ENCODE results near the gene ZNHIT2. TPM values are rescaled to one million over a fixed set of nuclear protein-coding genes. Genes with fewer than 3 reads are reported as not detected.
"Not testable (repeated sequence)": the region's sequence is repeated elsewhere in the genome, so short reads cannot be mapped to it uniquely, and the experiment has no call there.

Gene ZNHIT2
- 10 to 100 TPM; 15.5 to 25.8 (median 23.9) TPM for polyA plus RNA-seq

DNA sequence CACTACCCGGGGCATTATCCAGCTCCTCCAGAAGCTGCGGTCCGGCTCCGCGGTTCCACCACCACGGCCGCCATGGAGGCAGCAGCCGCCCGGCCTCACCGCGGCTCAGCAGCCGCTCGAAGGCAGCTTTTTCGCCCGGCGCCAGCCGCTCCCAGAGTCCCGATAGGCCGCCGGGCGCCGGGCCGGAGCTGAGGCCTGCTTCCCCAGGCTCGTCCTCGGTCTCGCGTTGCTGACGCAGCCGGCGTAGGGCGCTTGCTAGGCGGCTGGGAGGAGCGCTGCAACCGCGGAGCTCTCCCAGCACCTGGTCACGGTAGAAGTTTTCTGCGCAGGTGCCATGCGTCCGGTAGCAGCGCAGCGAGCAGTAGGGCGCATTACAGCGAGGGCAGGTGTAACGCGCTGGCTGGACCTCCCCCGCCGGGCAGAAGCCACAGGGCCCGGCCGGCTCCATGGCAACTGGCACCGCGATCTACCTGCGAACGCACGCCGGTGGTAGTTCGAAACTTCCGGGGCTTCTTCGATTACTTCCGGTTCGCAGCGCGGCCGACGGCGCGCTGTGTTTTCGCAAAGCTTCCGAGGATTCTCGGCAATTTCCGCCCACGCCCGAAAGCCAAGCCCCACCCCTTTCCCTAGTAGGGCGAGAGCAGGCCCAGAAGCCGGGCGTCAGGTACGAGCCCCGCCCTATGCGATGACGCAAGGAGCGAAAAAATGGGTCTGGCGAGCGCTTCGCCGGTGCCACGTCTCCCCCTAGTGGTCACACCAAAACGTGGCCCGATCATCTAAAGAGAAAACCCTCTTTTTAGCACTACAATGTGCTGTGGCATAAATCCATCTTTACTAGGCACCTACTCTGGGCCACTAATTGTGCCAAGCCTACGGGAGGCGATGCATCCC, at the start of gene ZNHIT2:
Gene ZNHIT2, minus strand, starts transcription at position 496 of the 891 bp plus-strand sequence. Its CDS starts 48 bp downstream, at position 448.
- Mint-ChIP-seq H3K4me3 (peak within 1 kb of the TSS; percentile 86 to 90 (median 88)), H3K4me1 (peaks cover 52 to 59% of the 10 kb centered on the region in 2 donors), H3K27me3 (ENCODE audit: low read depth in 3 of 3) (peaks cover 16 to 24% (median 17%) of the 10 kb centered on the region in 3 donors)

DNA sequence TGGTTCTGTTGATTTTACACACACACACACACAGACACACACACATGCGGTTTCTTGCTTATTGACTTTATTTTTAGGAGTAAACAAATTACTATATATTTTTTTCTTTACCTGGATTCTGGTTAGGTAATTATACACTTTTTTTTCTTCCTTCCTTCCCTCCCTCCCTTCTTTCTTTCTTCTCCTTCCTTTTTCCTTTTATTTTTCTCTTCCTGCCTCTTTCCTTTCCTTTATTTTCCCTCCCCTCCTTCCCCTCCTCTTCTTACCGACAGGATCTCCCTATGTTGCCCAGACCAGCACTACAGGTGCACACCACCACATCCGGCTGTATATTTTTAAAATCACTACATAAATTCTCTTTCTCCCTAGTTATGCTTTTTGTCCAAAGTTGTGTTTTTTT, 49.4 kb upstream of the ZNHIT2 start:
- Mint-ChIP-seq H3K9me3 (no peaks in the 10 kb centered on the region), H3K4me3 (no peak overlapping the region), H3K4me1 (peaks cover 13 to 17% of the 10 kb centered on the region in 2 donors), H3K36me3 (no peaks in the 10 kb centered on the region), H3K27ac (no peak overlapping the region), H3K27me3 (ENCODE audit: low read depth in 3 of 3) (peaks cover 0 to 5% (median 5%) of the 10 kb centered on the region in 3 donors)
- DNase-seq = no peak

More for the DNA sequence above, at the start of gene ZNHIT2:
- Mint-ChIP-seq H3K36me3 (peaks cover 3 to 17% (median 9%) of the 10 kb centered on the region in 3 donors), H3K9me3 (no peaks in the 10 kb centered on the region), H3K27ac (peak within 1 kb of the TSS; percentile 87 to 99 (median 95))
- DNase-seq = peak; percentile 100

DNA sequence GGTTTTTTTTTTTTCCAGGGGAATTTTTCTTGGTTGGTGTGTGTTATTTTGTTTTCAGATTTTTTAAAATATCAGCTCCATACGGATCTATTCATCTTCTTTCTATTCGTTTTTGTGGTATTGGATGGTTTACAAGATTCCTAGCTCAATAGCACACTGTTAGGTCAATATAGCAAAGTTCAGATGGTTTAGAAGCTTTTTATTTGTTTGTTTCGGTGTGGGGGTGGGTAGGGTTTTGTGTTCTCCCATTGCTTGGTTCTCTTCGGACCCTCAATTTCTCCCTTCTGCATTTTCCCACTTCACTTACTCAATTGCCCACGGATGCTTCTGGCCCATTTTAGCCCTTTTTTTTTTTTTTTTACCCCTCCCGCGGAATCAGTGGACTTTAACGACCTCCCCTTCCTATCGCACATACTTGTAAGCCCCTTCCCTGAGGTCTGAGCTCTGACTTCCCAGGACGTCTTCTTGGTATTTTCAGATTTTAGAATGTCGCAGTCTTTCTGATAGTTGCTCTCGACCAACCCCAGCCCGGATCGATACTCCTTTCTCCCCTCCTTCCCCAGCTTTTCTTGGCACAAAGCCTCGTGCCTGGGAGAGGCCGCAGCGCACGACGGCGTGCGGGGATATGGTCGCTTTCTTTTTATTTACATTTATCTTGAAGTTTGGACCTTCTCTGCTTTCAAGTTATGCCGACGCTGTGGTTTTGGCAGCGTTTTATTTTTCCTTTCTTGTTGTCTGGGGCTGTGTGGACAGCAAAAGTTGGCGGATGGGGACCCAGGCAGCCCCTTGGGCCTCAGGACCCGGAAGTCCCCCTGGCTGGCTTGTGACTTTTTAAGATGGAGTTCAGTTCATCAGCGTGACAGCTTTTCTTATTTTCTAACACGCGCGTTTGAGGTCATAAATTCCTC, 48.2 kb upstream of the ZNHIT2 start:
- no peak for DNase-seq
- Mint-ChIP-seq H3K4me1 (peaks cover 13 to 17% of the 10 kb centered on the region in 2 donors), H3K36me3 (no peaks in the 10 kb centered on the region), H3K27ac (no peak overlapping the region), H3K4me3 (no peak overlapping the region), H3K9me3 (no peaks in the 10 kb centered on the region), H3K27me3 (ENCODE audit: low read depth in 3 of 3) (peaks cover 2 to 5% (median 5%) of the 10 kb centered on the region in 3 donors)

DNA sequence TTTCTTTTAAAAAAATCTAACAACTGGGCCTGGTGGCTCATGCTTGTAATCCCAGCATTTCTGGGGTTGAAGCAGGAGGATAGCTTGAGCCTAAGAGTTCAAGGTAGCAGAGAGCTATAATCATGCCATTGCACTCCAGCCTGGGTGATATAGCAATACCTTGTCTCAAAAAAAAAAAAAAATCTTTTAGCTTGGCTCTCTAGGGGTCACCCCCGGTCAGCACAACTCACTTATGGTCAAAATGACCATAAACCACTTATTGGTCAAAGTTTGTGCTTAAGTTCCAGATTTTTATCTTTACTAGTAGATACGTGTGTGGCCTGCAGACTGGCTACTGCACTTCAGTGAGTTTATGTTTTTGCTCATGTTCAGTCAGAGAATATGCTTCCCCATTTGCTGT, 46.2 kb upstream of the ZNHIT2 start:
- no peak for DNase-seq
- Mint-ChIP-seq H3K27ac (no peak overlapping the region), H3K36me3 (no peaks in the 10 kb centered on the region), H3K4me1 (peaks cover 3 to 5% of the 10 kb centered on the region in 2 donors), H3K27me3 (ENCODE audit: low read depth in 3 of 3) (peaks cover 2 to 5% (median 2%) of the 10 kb centered on the region in 3 donors), H3K4me3 (no peak overlapping the region), H3K9me3 (no peaks in the 10 kb centered on the region)

DNA sequence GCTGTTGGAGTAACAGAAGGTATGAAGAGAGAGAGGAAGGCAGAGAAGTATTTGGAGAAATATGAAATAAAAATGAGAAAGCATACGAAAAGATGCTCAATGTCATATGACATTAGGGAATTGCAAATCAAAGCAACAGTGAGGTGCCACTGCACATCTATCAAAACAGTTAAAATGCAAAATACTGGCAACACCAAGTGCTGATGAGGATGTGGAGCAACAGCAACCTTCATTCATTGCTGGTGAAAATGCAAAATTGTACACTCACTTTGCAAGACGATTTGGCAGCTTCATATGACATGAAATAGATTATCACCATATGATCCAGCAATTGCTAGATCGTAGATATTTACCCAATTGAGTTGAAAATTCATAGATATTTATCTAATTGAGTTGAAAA, 43.1 kb upstream of the ZNHIT2 start:
- no peak overlapping the region for H3K4me3 Mint-ChIP-seq
- H3K4me1 Mint-ChIP-seq = no peaks in the 10 kb centered on the region
- no peaks in the 10 kb centered on the region for H3K36me3 Mint-ChIP-seq
- H3K27ac Mint-ChIP-seq = no peak overlapping the region
- peaks cover 2 to 3% (median 3%) of the 10 kb centered on the region in 3 donors for H3K27me3 Mint-ChIP-seq (ENCODE audit: low read depth in 3 of 3)
- no peak for DNase-seq
- no peaks in the 10 kb centered on the region for H3K9me3 Mint-ChIP-seq

DNA sequence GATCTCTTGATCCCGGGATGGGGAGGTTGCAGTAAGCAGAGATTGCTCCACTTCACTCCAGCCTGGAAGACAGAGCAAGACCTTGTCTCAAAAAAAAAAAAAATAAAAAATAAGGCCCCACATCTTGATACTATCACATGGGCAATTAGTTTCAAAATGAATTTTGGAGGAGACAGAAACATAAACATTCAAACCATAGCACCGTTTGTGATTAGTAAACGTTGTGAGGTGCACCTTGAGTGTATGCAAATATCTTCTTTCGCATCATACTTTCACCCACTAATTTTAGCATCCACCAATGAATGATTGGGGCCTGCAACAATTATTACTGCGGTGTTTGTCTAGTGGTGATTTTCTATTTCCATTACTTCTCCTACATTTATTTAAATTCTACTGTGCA, 41.5 kb upstream of the ZNHIT2 start:
- Mint-ChIP-seq H3K9me3 (no peaks in the 10 kb centered on the region), H3K4me1 (no peaks in the 10 kb centered on the region), H3K4me3 (no peak overlapping the region), H3K27ac (no peak overlapping the region), H3K36me3 (no peaks in the 10 kb centered on the region), H3K27me3 (ENCODE audit: low read depth in 3 of 3) (peaks cover 2 to 3% (median 3%) of the 10 kb centered on the region in 3 donors)
- DNase-seq = no peak

DNA sequence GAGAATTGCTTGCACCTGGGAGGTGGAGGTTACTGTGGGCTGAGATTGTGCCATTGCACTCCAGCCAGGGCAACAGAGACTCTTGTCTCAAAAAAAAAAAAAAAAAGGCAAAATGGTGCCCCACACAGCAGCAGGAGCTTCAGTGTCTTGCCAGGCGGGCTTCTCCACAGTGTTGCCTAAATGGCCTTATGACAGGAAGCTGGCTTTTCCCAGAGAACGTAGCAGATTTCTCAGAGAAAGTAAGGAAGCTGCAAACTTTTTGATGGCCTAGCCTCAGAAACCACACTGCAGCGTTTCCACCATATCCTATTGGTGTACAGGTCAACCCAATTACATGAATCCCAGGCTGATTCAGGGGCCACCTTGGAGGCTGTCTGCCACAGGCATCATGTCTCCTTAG, 39.8 kb upstream of the ZNHIT2 start:
- Mint-ChIP-seq H3K36me3 (no peaks in the 10 kb centered on the region), H3K4me3 (no peak overlapping the region), H3K4me1 (no peaks in the 10 kb centered on the region), H3K9me3 (no peaks in the 10 kb centered on the region), H3K27ac (no peak overlapping the region), H3K27me3 (ENCODE audit: low read depth in 3 of 3) (peaks cover 0 to 3% (median 2%) of the 10 kb centered on the region in 3 donors)
- DNase-seq = no peak

DNA sequence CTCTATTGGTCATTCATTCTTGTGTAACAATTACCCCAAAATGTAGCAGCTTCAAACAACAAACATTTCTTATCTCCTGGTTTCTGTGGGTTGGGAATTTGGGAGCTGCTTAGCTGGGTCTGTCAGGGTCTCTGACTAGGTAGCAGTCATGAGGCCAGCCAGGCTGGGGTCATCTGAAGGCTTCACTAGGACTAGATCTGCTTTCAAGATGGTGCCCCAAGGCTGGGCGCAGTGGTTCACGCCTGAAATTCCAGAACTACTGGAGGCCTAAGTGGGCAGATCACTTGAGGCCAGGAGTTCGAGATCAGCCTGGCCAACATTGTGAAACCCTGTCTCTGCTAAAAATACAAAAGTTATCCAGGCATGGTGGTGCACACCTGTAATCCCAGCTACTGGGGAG, 39.4 kb upstream of the ZNHIT2 start:
- Mint-ChIP-seq H3K4me3 (no peak overlapping the region), H3K4me1 (no peaks in the 10 kb centered on the region), H3K9me3 (no peaks in the 10 kb centered on the region), H3K36me3 (no peaks in the 10 kb centered on the region), H3K27me3 (ENCODE audit: low read depth in 3 of 3) (peaks cover 0 to 3% (median 2%) of the 10 kb centered on the region in 3 donors), H3K27ac (no peak overlapping the region)
- DNase-seq = no peak

DNA sequence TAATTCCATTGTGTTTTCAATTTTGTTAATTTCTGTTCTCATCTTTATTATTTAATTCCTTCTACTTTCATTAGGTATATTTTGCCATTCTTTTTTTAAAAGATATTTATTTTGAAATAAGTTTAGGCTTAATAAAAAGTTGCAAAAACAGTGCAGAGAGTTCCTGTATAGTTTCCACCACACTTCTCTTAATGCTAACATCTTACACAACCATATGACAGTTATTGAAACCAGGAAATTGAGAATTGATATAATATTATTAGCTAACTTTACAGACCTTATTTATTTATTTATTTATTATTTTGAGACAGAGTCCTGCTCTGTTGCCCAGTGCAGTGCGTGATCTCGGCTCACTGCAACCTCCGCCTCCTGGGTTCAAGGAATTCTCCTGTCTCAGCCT, 38.8 kb upstream of the ZNHIT2 start:
- Mint-ChIP-seq H3K4me3 (no peak overlapping the region), H3K9me3 (no peaks in the 10 kb centered on the region), H3K4me1 (no peaks in the 10 kb centered on the region), H3K27ac (no peak overlapping the region), H3K27me3 (ENCODE audit: low read depth in 3 of 3) (peaks cover 0 to 4% (median 2%) of the 10 kb centered on the region in 3 donors), H3K36me3 (no peaks in the 10 kb centered on the region)
- DNase-seq = no peak

DNA sequence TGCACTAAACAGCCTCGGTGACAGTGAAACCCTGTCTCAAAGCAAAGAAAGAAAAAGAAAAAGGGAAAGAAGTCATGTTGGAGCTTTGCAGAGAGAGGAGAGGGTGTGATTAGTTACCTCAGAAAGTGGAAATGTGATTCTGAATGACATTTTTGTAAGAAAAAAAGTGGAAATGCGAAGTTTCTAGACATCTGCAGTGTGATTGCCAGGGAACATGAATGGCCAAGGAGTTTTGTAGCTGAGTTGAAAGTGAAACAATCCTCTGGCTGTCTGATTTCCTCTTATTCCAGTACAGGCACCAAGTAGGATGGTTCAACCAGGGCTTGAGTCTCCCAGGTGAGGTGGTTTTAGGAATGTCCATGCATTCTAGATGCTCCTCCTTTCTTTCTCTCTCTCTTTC, 34.6 kb upstream of the ZNHIT2 start:
- Mint-ChIP-seq H3K27ac (peak overlapping the region in 1 of 6 donors; percentile 46), H3K9me3 (no peaks in the 10 kb centered on the region), H3K4me1 (no peaks in the 10 kb centered on the region), H3K36me3 (no peaks in the 10 kb centered on the region), H3K27me3 (ENCODE audit: low read depth in 3 of 3) (peaks cover 0 to 2% (median 2%) of the 10 kb centered on the region in 3 donors), H3K4me3 (no peak overlapping the region)
- no peak for DNase-seq

DNA sequence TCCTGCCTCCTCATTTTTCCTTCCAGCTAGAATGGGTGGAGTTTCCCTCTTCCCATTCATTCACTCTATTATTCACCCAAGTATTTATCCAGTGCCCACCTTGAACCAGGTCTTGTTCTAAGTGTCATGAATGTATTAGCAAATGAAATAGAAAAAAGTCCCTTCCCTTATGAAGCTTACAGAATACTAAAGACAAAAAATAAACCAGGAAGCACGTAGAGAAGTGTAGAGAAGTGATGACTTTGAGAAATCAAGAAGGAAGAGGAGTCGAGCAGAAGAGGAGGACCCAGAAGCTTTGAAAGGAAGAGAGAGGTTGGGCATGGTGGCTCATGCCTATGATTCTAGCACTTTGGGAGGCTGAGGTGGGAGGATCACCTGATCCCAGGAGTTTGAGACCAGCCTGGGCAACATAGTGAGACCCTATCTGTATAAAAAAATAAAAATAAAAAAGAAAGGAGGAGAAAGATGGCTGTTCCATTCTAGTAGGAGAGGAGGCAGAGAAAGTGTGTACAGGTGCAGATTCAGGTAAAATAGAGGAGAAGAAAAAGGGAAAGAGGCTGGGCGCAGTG, 33.9 kb upstream of the ZNHIT2 start:
- peaks cover 0 to 2% (median 2%) of the 10 kb centered on the region in 3 donors for H3K27me3 Mint-ChIP-seq (ENCODE audit: low read depth in 3 of 3)
- DNase-seq = no peak
- peak overlapping the region in 1 of 6 donors; percentile 17 for H3K27ac Mint-ChIP-seq
- H3K4me3 Mint-ChIP-seq = no peak overlapping the region
- no peaks in the 10 kb centered on the region for H3K9me3 Mint-ChIP-seq
- no peaks in the 10 kb centered on the region for H3K4me1 Mint-ChIP-seq
- no peaks in the 10 kb centered on the region for H3K36me3 Mint-ChIP-seq

DNA sequence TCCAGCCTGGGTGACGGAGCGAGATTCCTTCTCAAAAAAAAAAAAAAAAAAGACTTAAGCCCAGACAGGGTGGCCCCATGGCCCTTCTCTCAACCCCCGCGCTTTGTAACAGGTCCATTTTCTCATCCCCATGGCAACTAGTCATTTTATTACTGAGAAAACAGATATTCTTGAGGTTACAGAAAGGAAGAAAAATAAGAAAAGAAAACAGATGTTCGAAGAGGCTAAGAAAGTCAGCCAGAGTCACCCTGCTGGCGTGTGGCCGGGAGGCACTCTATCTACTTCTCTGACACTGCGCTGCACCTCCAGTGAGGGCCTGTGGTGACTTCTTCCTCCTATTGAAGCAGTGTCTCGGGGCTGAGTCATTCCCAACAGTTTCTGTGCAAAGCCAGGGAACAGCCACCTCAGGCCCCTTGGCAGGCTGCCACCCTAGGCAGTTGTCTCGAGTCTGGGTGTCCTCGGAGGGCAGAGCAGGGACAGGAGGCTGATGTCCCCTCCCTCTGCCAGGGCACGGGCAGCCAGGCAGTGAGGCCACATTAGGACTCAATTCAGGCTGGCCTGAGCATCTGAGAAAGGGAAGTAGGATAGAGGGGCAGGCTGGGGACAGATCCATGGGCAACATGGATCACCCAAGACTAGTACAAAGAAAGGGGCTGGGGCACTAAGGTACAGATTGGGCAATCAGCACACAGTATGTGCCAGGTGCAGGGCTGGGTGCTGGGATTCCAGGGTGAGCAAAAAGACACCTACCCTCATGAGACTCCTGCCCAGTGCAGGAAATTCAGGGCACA, 33.2 kb upstream of the ZNHIT2 start:
- Mint-ChIP-seq H3K4me1 (no peaks in the 10 kb centered on the region), H3K36me3 (no peaks in the 10 kb centered on the region), H3K27ac (peak overlapping the region in 1 of 6 donors; percentile 63), H3K27me3 (ENCODE audit: low read depth in 3 of 3) (peaks cover 0 to 2% (median 2%) of the 10 kb centered on the region in 3 donors), H3K4me3 (no peak overlapping the region), H3K9me3 (no peaks in the 10 kb centered on the region)
- no peak for DNase-seq

DNA sequence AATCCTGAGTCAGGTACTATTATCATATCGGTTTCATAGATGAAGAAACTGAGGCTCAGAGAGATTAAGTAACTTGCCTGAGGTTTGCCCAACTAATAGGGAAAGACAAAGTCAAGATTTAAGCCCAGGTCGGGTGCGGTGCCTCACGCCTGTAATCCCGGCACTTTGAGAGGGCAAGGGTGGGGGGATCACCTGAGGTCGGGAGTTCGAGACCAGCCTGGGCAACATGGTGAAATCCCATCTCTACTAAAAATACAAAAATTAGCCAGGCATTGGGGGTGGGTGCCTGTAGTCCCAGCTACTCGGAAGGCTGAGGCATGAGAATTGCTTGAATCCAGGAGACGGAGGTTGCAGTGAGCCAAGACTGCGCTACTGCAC, 32.6 kb upstream of the ZNHIT2 start:
- H3K27ac Mint-ChIP-seq; H3K9me3 Mint-ChIP-seq; H3K27me3 Mint-ChIP-seq (ENCODE audit: low read depth in 3 of 3); H3K4me3 Mint-ChIP-seq; H3K4me1 Mint-ChIP-seq; H3K36me3 Mint-ChIP-seq; DNase-seq: not testable (repeated sequence)

All from immature natural killer cell (primary cell).